Neural cell (in vitro differentiated cells): ENCODE results near the gene SLC44A4. TPM values are rescaled to one million over a fixed set of nuclear protein-coding genes. Genes with fewer than 3 reads are reported as not detected.
"Not testable (repeated sequence)": the region's sequence is repeated elsewhere in the genome, so short reads cannot be mapped to it uniquely, and the experiment has no call there.

Experiments used
- H2AFZ ChIP-seq: fragments of 200-600, 300-800 bp; sonication (generic), shearing (Covaris generic); 2 replicates; pipeline ENCODE4 v1.6.0; 2014; ENCODE audit warnings: low read depth, mild to moderate bottlenecking, antibody characterized with exemption, low read length, moderate library complexity
- H3F3A ChIP-seq: fragments of 200-600 bp; shearing (Covaris generic); 2 replicates; pipeline ENCODE4 v1.6.1; 2016; ENCODE audit warnings: mild to moderate bottlenecking, moderate library complexity, mixed read lengths, antibody characterized with exemption, low read length; ENCODE audit not compliant: insufficient read depth, poor library complexity, severe bottlenecking
- H3K27ac ChIP-seq: fragments of 200-600, 300-800 bp; sonication (generic), shearing (Covaris generic); 2 replicates; pipeline ENCODE4 v1.5.1; 2014; ENCODE audit warnings: mild to moderate bottlenecking, low read length, moderate library complexity
- H3K27me3 ChIP-seq: fragments of 300-800, 200-600 bp; sonication (generic), shearing (Covaris generic); 2 replicates; pipeline ENCODE4 v1.6.0; 2014; ENCODE audit warnings: mild to moderate bottlenecking, low read depth, low read length, moderate library complexity; ENCODE audit not compliant: insufficient read depth
- H3K36me3 ChIP-seq: fragments of 300-800, 200-600 bp; sonication (generic), shearing (Covaris generic); 2 replicates; pipeline ENCODE4 v1.5.1; 2014; ENCODE audit warnings: mild to moderate bottlenecking, antibody characterized with exemption, low read length, moderate library complexity; ENCODE audit not compliant: insufficient read depth
- H3K4me2 ChIP-seq: fragments of 300-800, 200-600 bp; sonication (generic), shearing (Covaris generic); 2 replicates; pipeline ENCODE4 v1.6.0; 2014; ENCODE audit warnings: mild to moderate bottlenecking, low read length
- H3K4me3 ChIP-seq: fragments of 300-800, 200-600 bp; sonication (generic), shearing (Covaris generic); 2 replicates; pipeline ENCODE4 v1.5.1; 2014; ENCODE audit warnings: mild to moderate bottlenecking, low read length, moderate library complexity
- H3K79me2 ChIP-seq: fragments of 200-600 bp; shearing (Covaris generic); replicated peaks from 2 replicates; pipeline ENCODE4 v1.6.0; 2014; ENCODE audit warnings: mild to moderate bottlenecking, low read length, moderate library complexity; ENCODE audit not compliant: insufficient read depth
- H3K9ac ChIP-seq: fragments of 300-800, 200-600 bp; sonication (generic), shearing (Covaris generic); 2 replicates; pipeline ENCODE4 v1.6.1; 2016; ENCODE audit warnings: mild to moderate bottlenecking, low read length, mixed read lengths
- H3K9me2 ChIP-seq: fragments of 200-600 bp; shearing (Covaris generic); 2 replicates; pipeline ENCODE4 v1.6.1; 2016; ENCODE audit warnings: mild to moderate bottlenecking, low read length, mixed read lengths; ENCODE audit not compliant: insufficient read depth
- H3K9me3 ChIP-seq: fragments of 200-600, 300-800 bp; sonication (generic), shearing (Covaris generic); 2 replicates; pipeline ENCODE4 v1.6.1; 2016; ENCODE audit warnings: mild to moderate bottlenecking, mixed run types, low read length, moderate library complexity, mixed read lengths
- H4K20me1 ChIP-seq: fragments of 200-600 bp; shearing (Covaris generic); 2 replicates; pipeline ENCODE4 v1.6.1; 2016; ENCODE audit warnings: mild to moderate bottlenecking, mixed run types; ENCODE audit not compliant: insufficient read depth
- CTCF ChIP-seq: fragments of 450-650 bp; IDR thresholded peaks from 2 replicates; pipeline ENCODE4 v1.5.1; 2014; ENCODE audit warnings: antibody characterized with exemption, mild to moderate bottlenecking, moderate library complexity; ENCODE audit not compliant: poor library complexity, severe bottlenecking
- EP300 ChIP-seq: fragments of 450-650 bp; conservative IDR thresholded peaks from 2 replicates; pipeline ENCODE4 v1.6.1; 2014; ENCODE audit warnings: antibody characterized with exemption, mild to moderate bottlenecking, moderate library complexity; ENCODE audit not compliant: poor library complexity, severe bottlenecking
- EZH2 ChIP-seq: fragments of 200-600, 300-800 bp; shearing (Covaris generic), sonication (generic); IDR thresholded peaks from 2 replicates; pipeline ENCODE4 v1.6.1; 2014; ENCODE audit warnings: antibody characterized with exemption, low read length, borderline replicate concordance, mild to moderate bottlenecking; ENCODE audit not compliant: insufficient read depth, poor library complexity, severe bottlenecking
- MXI1 ChIP-seq: fragments of 450-650 bp; conservative IDR thresholded peaks from 2 replicates; pipeline ENCODE4 v1.6.1; 2014; ENCODE audit warnings: antibody characterized with exemption, mild to moderate bottlenecking; ENCODE audit not compliant: poor library complexity, severe bottlenecking
- POLR2AphosphoS5 ChIP-seq: IDR thresholded peaks from 2 replicates; pipeline ENCODE4 v1.6.1; 2012
- RAD21 ChIP-seq: fragments of 450-650 bp; conservative IDR thresholded peaks from 2 replicates; pipeline ENCODE4 v1.6.1; 2014; ENCODE audit warnings: antibody characterized with exemption, mild to moderate bottlenecking, moderate library complexity
- SMC3 ChIP-seq: fragments of 450-650 bp; conservative IDR thresholded peaks from 2 replicates; pipeline ENCODE4 v1.6.1; 2014; ENCODE audit warnings: antibody characterized with exemption, mild to moderate bottlenecking, moderate library complexity; ENCODE audit not compliant: poor library complexity
- TAF1 ChIP-seq: IDR thresholded peaks from 2 replicates; pipeline ENCODE4 v1.6.1; 2012; ENCODE audit warnings: low read depth
- polyA plus RNA-seq: library from polyadenylated mRNA; depleted of rRNA; stranded (reverse); fragments of >200 nt; gene quantifications from 2 replicates; pipeline ENCODE4 v1.2.3, GENCODE V29; 2014
- TF ChIP-seq, protein P1 (sequence below): IDR thresholded peaks from 2 replicates; pipeline ENCODE4 v1.6.1; 2012; ENCODE audit warnings: borderline replicate concordance

SLC44A4 gene
- polyA plus RNA-seq, 1 donor from 2014 or later = 0.09 TPM

DNA sequence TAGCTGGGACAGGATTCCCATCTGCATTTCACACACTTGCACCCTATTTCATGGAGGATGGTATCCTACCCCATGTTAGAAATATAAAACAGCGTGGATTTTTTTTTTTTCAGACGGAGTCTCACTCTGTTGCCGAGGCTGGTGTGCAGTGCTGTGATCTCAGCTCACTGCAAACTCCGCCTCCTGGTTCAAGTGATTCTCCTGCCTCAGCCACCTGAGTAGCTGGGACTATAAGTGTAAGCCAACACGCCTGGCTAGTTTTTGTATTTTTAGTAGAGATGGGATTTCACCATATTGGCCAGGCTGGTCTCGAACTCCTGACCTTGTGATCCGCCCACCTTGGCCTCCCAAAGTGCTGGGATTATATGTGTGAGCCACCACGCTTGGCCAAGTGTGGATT, 21.0 kb downstream of the SLC44A4 start:
- H3K27me3 ChIP-seq, H4K20me1 ChIP-seq, H3K4me3 ChIP-seq, H3K9ac ChIP-seq, H3F3A ChIP-seq, H3K9me3 ChIP-seq, H3K4me2 ChIP-seq, H3K9me2 ChIP-seq, H3K36me3 ChIP-seq, H3K27ac ChIP-seq, H3K79me2 ChIP-seq, H2AFZ ChIP-seq: not testable (repeated sequence)

DNA sequence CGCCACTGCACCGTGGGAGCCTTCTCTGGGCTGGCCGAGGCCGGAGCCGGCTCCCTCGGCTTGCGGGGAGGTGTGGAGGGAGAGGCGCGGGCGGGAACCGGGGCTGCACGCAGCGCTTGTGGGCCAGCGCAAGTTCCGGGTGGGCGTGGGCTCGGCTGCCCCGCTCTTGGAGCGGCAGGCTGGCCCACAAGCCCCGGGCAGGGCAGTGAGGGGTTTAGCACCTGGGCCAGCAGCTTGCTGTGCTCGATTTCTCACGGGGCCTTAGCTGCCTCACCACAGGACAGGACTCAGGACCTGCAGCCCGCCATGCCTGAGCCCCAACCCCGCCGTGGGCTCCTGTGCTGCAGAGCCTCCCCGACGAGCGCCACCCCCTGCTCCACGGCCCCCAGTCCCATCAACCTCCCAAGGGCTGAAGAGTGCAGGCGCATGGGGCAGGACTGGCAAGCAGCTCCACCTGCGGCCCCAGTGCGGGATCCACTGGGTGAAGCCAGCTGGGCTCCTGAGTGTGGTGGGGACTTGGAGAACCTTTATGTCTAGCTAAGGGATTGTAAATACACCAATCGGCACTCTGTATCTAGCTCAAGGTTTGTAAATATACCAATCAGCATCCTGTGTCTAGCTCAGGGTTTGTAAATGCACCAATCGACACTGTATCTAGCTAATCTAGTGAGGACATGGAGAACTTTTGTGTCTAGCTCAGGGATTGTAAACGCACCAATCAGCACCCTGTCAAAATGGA, 26.6 kb downstream of the SLC44A4 start:
- H3K79me2 ChIP-seq = not testable (repeated sequence)

DNA sequence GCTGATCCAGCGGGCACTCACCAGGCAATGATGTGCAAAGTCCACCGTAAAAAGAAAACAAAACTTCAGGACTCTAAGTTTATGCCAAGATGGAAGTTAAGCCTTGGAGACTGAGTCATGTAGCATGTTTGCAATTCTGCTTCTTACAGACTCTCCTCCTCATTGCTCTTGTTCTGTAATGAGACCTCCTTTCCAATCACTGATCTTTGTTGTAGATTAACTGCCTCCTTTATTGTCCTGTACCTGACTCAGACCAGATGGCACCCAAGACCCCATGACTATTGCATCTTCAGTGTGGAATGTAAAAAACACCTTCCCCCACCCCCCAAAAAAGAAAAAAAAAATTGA, 27.3 kb downstream of the SLC44A4 start:
- TF ChIP-seq TAF1 (no peak), EZH2 (no peak), POLR2AphosphoS5 (no peak)
- Histone ChIP-seq H3F3A (no peaks in the 10 kb centered on the region), H3K4me3 (no peak overlapping the region), H3K79me2 (no peaks in the 10 kb centered on the region), H3K9me2 (no peaks in the 10 kb centered on the region), H3K9ac (no peak overlapping the region), H3K4me2 (no peak overlapping the region), H3K27me3 (no peaks in the 10 kb centered on the region), H4K20me1 (no peaks in the 10 kb centered on the region), H2AFZ (no peak overlapping the region), H3K36me3 (no peaks in the 10 kb centered on the region), H3K27ac (no peak overlapping the region), H3K9me3 (no peaks in the 10 kb centered on the region)

More for the DNA sequence above, 26.6 kb downstream of the SLC44A4 start:
- not testable (repeated sequence) for H3K27ac ChIP-seq, H3F3A ChIP-seq, H4K20me1 ChIP-seq, H2AFZ ChIP-seq, H3K27me3 ChIP-seq, H3K4me2 ChIP-seq, H3K9ac ChIP-seq, H3K9me3 ChIP-seq, H3K4me3 ChIP-seq, H3K9me2 ChIP-seq, H3K36me3 ChIP-seq

DNA sequence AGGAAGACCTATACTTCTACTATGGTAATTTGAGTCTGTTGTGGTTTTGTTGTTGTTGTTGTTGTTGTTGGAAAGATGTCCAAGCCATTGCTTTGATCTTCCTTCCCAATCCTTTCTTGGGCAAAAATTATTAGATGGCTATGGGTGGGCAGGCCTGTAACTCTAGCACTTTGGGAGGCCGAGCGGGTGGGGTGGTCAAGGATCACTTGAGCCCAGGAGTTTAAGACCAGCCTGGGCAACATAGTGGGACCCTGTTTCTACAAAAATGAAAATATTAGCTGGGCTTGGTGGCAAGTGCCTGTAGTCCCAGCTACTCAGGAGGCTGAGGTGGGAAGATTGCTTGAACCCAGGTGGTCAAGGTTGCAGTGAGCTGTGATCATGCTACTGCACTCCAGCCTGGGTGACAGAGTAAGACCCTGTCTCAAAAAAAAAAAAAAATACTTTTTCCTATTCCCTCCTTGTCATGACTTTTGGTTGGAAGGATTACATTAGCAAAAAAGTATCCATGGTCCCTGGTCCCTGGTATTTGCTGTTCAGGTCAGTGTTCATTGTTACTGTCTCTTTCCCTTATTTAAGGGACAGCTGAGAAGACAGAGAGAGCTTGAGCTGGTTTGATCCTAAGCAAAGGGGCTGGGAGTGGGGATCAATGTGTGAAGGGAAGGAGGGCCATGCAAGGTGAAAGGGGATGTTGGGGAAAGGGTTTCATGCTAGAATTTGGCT, 27.9 kb downstream of the SLC44A4 start:
- Histone ChIP-seq H3K9me2 (no peaks in the 10 kb centered on the region), H3K9ac (no peak overlapping the region), H3K27me3 (no peaks in the 10 kb centered on the region), H3K4me2 (no peak overlapping the region), H3K4me3 (no peak overlapping the region), H3F3A (no peaks in the 10 kb centered on the region), H3K9me3 (no peaks in the 10 kb centered on the region), H2AFZ (no peak overlapping the region), H4K20me1 (no peaks in the 10 kb centered on the region), H3K36me3 (no peaks in the 10 kb centered on the region), H3K27ac (no peak overlapping the region), H3K79me2 (no peaks in the 10 kb centered on the region)
- TF ChIP-seq TAF1 (no peak), CTCF (no peak), RAD21 (no peak), SMC3 (no peak), EP300 (no peak), POLR2AphosphoS5 (no peak), MXI1 (no peak), EZH2 (no peak)
- TF ChIP-seq, protein P1, sequence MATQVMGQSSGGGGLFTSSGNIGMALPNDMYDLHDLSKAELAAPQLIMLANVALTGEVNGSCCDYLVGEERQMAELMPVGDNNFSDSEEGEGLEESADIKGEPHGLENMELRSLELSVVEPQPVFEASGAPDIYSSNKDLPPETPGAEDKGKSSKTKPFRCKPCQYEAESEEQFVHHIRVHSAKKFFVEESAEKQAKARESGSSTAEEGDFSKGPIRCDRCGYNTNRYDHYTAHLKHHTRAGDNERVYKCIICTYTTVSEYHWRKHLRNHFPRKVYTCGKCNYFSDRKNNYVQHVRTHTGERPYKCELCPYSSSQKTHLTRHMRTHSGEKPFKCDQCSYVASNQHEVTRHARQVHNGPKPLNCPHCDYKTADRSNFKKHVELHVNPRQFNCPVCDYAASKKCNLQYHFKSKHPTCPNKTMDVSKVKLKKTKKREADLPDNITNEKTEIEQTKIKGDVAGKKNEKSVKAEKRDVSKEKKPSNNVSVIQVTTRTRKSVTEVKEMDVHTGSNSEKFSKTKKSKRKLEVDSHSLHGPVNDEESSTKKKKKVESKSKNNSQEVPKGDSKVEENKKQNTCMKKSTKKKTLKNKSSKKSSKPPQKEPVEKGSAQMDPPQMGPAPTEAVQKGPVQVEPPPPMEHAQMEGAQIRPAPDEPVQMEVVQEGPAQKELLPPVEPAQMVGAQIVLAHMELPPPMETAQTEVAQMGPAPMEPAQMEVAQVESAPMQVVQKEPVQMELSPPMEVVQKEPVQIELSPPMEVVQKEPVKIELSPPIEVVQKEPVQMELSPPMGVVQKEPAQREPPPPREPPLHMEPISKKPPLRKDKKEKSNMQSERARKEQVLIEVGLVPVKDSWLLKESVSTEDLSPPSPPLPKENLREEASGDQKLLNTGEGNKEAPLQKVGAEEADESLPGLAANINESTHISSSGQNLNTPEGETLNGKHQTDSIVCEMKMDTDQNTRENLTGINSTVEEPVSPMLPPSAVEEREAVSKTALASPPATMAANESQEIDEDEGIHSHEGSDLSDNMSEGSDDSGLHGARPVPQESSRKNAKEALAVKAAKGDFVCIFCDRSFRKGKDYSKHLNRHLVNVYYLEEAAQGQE = no peak
